NT2/D1 (cell line): ENCODE data around the gene CFAP43.

ENCODE experiments used
- SUZ12 ChIP-seq: IDR thresholded peaks from 2 replicates; pipeline ENCODE4 v1.6.1; 2011; ENCODE audit not compliant: insufficient read length, insufficient read depth; ENCODE audit errors: extremely low read depth
- ZNF274 ChIP-seq: IDR thresholded peaks from 2 replicates; pipeline ENCODE4 v1.6.1; 2011; ENCODE audit warnings: mild to moderate bottlenecking, low read depth, low read length

DNA sequence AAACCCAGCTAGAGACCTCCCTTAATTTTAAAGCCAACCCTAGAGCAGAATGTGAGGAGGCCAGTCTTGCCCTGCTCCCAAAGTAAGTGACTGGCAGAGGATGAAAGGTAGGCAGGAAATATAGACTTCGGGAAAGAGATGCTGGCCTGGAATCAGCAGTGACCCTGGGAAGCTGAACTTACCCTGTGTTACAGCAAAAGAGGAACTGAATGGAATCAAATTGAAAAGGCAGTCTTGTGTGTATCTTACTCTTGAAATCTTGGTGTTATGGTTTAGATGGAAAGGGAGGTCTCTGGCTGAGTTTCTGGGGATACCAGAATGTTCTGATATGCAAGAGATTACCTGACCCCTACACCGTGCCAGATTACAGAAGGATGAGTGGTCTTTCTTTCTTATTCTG is 7.9 kb upstream of the CFAP43 start:
- TF ChIP-seq SUZ12 (no peak), ZNF274 (no peak)
